H7 (cell line): ENCODE data around the gene KCNK5. TPM values are rescaled to one million over a fixed set of nuclear protein-coding genes. Genes with fewer than 3 reads are reported as not detected.

Experiments
- DNase-seq: peaks from one replicate; pipeline ENCODE4 v3.0.0; 2012
- H3K27me3 ChIP-seq: 2 replicates; pipeline ENCODE4 v1.6.0; 2011; ENCODE audit warnings: mild to moderate bottlenecking, low read length; ENCODE audit not compliant: control insufficient read depth, insufficient read depth
- H3K36me3 ChIP-seq: replicated peaks from 2 replicates; pipeline ENCODE4 v1.5.1; 2011; ENCODE audit warnings: low read length; ENCODE audit not compliant: control insufficient read depth, insufficient read depth
- H3K4me3 ChIP-seq: 2 replicates; pipeline ENCODE4 v1.5.1; 2011; ENCODE audit warnings: low read depth, mild to moderate bottlenecking, control low read depth, low read length, moderate library complexity; ENCODE audit not compliant: insufficient read depth
- total RNA-seq: library from RNA; depleted of rRNA; stranded (reverse); fragments of >200 nt; shearing (Covaris generic); gene quantifications from 2 replicates; pipeline ENCODE4 v1.2.3, GENCODE V29; 2014

The KCNK5 gene
- total RNA-seq, 1 experiment from 2014 or later = 23.8 TPM

DNA sequence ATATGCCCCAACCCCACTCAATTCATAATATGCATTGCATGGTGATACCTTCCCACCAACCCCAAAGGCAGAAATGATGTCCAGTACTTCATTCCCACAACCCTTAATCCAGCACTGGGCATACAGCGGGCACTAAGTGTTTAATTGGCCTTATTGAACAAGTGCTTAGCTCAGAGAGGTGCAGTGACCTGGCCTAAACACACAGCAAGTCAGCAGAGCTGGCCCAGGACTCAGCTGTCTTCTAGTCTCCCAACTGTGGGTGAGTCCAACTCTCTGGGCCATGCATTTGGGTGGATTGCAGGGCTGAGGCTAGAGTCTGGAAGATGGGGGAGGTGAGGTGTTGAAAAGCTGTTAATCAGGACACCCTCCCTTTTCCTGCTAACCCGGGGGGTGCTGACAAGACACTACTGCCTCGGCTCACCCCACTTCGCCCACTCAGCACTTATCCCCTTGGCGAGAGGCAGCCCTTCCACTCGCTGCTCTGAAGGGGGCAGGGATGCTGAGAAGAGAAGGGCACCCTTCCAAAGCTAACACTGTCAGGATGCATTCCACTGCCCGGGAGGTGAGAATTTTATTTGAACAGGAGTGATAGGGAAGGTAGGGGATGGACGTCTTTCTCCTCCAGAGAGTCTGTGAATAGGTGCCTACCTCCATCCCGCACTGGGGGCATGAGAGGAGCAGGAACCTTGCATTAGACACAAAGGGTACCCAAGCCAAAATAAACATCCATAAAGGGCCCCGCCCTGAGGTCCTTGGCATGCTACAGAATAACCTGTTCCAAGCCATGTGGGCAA lies 14.2 kb downstream of the KCNK5 start:
- no peak overlapping the region for H3K4me3 ChIP-seq
- H3K27me3 ChIP-seq = no peaks in the 10 kb centered on the region

DNA sequence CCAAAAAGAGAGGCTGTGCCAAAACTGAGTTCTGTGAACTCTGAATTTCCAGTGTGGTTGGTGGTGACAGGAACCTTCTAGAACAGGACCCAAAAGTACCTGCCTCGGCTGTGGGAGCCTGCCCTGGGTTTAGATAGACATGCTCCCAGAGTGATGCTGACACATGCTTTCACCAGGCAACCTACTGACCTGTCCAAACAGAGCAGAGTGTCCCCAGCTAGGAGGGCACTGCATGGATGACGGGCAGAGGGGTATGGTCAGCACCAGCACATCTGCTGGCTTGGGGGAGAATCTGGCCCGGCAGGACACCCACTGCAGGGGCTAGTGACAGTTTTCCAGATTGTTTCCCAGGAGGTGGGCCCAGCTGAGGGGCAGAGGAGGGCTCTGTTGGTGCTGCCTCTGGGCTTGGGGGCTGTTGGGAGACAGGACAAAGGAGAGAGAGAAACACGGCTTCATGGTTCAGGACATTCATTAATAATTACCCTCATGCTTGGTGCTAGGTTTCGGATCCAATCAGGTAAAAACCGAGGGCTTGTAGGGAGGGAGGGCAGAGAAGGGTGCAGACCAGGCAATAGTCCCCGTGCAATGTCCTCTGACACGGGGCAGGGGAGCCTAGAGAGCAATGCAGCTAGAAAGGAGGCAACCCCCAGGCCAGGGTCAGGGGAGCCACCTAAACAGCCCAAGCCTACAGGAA lies 15.0 kb downstream of the KCNK5 start:
- H3K4me3 ChIP-seq = no peak overlapping the region
- peaks cover 6% of the 10 kb centered on the region for H3K36me3 ChIP-seq
- DNase-seq = no peak
- no peaks in the 10 kb centered on the region for H3K27me3 ChIP-seq

More for the DNA sequence above, 14.2 kb downstream of the KCNK5 start:
- DNase-seq = no peak
- peaks cover 6% of the 10 kb centered on the region for H3K36me3 ChIP-seq

DNA sequence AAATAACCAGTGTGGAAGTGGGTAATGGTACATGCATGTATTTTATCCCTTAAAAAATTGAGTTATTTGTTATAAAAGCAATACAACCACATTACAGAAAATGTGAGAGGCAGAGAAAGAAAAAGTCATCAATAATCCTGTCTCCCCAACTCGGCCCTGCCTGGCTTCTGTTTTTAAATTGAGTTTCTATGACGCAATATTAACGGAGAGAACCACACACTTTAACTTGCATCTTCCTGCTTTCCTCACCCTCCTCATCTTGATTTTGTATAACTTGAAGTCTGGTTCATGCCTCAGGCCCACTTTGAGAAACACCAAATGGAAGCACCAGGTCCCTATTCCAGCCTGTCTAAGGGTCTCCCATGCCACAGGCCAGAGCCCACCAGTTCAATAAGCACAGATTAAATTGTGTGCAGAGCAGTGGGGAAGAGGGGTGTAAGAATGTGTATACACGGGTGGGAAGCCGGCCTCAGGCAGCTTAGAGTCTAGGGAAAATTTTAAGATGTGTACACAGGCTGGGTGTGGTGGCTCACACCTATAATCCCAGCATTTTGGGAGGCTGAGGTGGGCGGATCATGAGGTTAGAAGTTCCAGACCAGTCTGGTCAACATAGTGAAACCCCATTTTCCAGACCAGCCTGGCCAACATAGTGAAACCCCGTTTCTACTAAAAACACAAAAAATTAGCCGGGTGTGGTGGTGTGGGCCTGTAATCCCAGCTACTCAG lies 15.9 kb downstream of the KCNK5 start:
- H3K27me3 ChIP-seq = no peaks in the 10 kb centered on the region
- H3K36me3 ChIP-seq = peaks cover 3% of the 10 kb centered on the region
- H3K4me3 ChIP-seq = no peak overlapping the region
- DNase-seq = no peak

DNA sequence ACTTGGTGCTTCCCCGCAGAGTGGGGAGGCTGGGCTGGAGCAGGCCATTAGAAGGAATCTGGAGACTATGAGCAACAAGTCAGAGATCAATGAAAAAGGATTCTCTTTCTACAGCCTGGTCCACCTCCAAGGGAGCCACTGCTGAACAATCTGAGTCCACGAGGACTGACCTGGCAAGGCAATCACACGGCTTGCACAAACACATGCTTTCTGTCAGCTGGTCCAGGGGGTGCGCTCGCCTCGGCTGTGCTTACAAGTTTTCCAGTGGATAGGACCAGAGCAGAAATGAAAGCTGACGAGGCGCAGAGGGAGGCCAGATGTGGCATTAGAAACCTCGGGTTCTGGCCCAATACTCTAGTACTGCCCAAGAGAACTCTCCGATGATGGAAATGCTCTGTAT lies 18.1 kb downstream of the KCNK5 start:
- Histone ChIP-seq H3K4me3 (no peak overlapping the region), H3K36me3 (peaks cover 3% of the 10 kb centered on the region), H3K27me3 (no peaks in the 10 kb centered on the region)
- no peak for DNase-seq

GRCh38 chr6:39210450-39210849 lies 18.8 kb downstream of the KCNK5 start:
- Histone ChIP-seq H3K36me3 (peaks cover 1% of the 10 kb centered on the region), H3K4me3 (no peak overlapping the region), H3K27me3 (no peaks in the 10 kb centered on the region)
- no peak for DNase-seq

GRCh38 chr6:39209911-39210310 lies 19.4 kb downstream of the KCNK5 start:
- no peaks in the 10 kb centered on the region; the same call in none of the 2 replicates for H3K36me3 ChIP-seq
- no peak overlapping the region for H3K4me3 ChIP-seq
- H3K27me3 ChIP-seq = no peaks in the 10 kb centered on the region
- DNase-seq = no peak

DNA sequence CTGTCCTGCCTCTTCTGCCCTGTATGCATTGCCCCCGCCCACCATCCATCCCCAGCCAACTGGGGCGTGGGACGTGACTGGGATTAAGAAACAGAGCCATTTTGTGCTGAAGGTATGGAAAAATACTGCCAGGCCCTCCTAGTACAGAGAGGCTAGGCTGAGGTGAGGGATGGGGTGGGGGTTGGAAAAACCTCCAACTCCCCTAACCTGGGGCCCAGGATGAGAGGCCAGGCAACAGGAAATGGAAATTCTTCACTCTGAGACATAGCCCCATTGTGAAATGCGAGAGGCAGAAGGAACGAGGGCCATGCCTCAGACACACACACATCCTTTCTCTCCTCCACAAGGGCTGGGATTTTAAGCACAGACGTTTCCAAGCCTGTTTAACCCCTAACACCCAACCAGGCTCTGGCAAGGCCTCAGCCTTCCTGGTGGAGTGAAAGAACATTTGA lies 19.9 kb downstream of the KCNK5 start:
- H3K4me3 ChIP-seq = no peak overlapping the region
- H3K36me3 ChIP-seq = no peaks in the 10 kb centered on the region; the same call in none of the 2 replicates
- no peak for DNase-seq
- no peaks in the 10 kb centered on the region for H3K27me3 ChIP-seq

DNA sequence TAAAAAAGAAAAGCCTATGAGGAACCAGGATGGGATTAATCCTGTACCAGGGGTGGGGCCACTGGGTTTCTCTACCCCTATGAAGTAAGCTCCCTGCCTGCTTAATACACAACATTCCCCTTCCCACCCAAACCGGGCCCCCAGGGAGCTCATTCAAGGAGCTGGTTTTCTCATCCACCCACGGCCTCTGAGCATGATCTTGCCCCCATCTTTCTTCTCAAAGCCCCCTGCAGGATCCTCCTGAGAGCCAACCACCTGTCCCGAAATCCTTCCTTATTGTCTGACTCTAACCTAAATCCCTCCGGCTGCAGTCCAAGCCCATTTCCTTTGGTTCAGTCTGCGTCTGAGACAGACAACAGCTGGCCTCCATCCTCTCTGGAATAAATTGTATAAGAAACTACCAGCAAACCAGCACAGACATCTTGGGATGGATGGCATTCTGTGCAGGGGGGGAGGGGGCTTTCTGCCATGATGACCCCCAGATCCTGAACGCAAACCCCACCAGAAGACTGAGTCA lies 21.0 kb downstream of the KCNK5 start:
- Histone ChIP-seq H3K4me3 (no peak overlapping the region), H3K27me3 (no peaks in the 10 kb centered on the region), H3K36me3 (no peaks in the 10 kb centered on the region; the same call in 1 of the 2 replicates)
- DNase-seq = no peak

DNA sequence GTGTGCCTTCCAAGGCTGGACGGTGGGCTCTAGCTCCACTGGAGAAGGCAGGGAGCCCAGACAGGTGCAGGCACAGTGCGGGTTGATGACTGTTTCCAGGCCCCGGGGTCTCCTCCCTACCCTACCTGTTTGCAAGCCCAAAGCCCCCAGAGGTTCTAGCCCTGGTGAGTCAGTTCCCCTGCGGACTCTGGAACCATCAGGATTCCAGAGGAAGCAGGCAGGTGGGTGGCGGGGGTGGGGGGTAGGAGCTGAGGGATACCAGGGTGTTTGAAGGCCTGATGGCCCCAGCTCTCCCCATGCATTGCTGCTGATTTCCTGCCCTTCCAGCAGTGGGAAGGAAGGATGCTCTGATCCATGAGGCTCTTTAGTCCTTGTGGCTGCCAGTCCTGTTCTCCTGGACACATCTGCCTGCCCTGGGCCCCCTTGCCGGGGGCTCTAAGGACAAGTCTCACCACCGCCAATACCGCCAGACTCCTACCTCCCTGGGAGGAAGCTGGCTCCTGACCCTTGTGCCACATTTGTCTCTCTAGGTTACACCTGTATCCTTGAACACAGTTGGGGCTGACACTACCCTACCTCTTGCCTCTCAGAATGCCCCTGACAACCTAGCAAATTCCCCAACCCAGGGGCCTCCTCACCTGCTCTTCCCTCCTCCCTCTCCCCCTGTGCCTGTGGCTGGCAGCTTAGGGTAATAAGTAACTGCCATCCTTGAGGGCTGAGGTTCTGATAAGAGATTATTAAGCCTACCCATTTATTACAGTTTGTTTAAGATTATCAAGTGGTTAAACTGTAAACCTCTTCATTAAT lies 21.7 kb downstream of the KCNK5 start:
- no peaks in the 10 kb centered on the region for H3K27me3 ChIP-seq
- no peak overlapping the region for H3K4me3 ChIP-seq
- no peaks in the 10 kb centered on the region; the same call in 1 of the 2 replicates for H3K36me3 ChIP-seq
- no peak for DNase-seq

DNA sequence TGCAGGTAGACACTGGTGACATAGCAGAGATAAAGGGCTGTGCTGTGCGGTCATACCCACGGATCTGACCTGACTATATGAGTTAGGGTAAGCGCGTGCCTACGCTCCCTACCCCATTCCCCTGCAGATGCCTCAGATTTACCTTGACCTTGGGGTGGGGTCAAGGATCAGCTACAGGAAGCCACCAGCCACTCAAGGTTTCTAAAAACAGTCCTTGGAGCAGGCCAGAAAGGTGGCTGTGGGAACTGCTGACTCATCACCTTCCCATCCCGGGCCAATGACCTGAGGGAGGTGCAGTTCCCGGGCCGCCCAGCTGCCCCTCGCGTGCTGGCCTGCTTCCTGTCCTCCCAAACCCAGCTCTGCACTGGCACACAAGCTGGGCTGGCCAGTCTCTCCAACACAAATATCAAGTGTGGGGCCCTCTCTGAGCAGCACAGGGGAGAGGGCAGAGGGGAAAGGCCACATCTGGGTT lies 23.0 kb downstream of the KCNK5 start:
- Histone ChIP-seq H3K4me3 (no peak overlapping the region), H3K36me3 (no peaks in the 10 kb centered on the region; the same call in 1 of the 2 replicates), H3K27me3 (no peaks in the 10 kb centered on the region)
- no peak for DNase-seq

DNA sequence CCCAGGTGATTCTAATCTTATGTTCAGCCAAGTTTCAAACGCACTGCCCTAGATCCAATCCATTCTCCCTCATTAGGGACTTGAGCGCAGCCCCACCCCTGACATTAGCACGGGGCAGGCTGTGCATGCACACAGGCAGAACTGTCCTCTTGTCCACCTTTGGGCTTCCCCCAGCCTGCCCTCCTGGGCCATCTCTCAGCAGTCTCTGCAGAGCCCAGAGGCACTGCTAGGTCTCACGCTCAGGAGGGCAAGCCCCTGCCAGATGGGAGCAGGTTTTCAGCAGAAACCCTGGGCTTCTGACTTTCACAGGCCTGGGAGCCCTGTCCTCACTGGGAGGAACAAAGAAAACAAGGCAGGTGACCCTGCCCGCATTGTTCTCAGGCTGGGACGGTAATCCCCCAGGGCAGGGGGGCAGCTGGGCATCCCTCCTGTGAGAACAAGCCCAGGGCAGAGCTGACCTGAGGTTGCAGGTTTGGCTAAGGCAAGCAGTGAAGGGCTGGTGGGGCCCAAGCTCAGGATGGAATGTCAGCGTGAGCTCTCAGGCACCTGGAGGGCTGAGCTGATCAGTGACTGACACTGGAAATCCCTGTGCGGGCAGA lies 24.5 kb downstream of the KCNK5 start:
- peak; percentile 94 for DNase-seq
- no peak overlapping the region for H3K4me3 ChIP-seq
- no peaks in the 10 kb centered on the region for H3K27me3 ChIP-seq
- no peaks in the 10 kb centered on the region; the same call in 1 of the 2 replicates for H3K36me3 ChIP-seq

DNA sequence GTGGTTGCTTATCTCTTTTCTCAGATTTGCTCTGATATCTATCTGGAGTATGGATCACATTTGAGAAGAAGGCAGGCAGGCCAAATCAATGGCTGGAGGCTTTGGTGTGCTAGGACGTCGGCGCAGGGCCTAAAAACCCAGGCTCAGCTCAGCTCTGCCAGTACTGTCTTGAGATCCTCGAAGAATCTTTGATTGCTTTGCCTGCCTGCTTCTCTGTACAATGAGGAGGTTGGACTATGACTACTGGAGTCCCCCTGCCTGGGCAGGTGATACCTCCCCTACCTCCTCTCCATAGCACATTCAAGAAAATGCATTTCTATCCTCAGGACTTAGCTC lies 25.1 kb downstream of the KCNK5 start:
- no peak for DNase-seq
- no peaks in the 10 kb centered on the region for H3K27me3 ChIP-seq
- H3K36me3 ChIP-seq = no peaks in the 10 kb centered on the region; the same call in 1 of the 2 replicates
- no peak overlapping the region for H3K4me3 ChIP-seq

- no peak overlapping the region for H3K4me3 ChIP-seq
- no peaks in the 10 kb centered on the region; the same call in 1 of the 2 replicates for H3K36me3 ChIP-seq
- no peaks in the 10 kb centered on the region for H3K27me3 ChIP-seq
- DNase-seq = peak; percentile 68
These were observed 25.7 kb downstream of the KCNK5 start for GRCh38 chr6:39203436-39204159.
